Kidney (tissue), 14 donors: ENCODE results near the gene ZSWIM4. TPM values are rescaled to one million over a fixed set of nuclear protein-coding genes. Genes with fewer than 3 reads are reported as not detected.
A peak's percentile ranks its signal among the peaks of the same experiment; 100 is the strongest.

Experiments used
- DNase-seq, 5 donors: peaks; one replicate each; pipeline ENCODE4 v3.0.0-alpha.2; 2013 to 2020
- FAIRE-seq: peaks from 2 replicates; lab custom pipeline; 2012; peaks lifted over from hg19 to GRCh38; lab: Jason Lieb, UNC
- H3K27ac ChIP-seq, 2 donors: one replicate each; pipeline ENCODE4 v1.7.0; 2013; ENCODE audit warnings: low read depth in 2 of 2, low read length in 2 of 2, inconsistent platforms in 1 of 2
- H3K27me3 ChIP-seq: one replicate; pipeline ENCODE4 v1.7.1; 2013; ENCODE audit warnings: low read length, inconsistent platforms; ENCODE audit not compliant: control insufficient read depth, insufficient read depth
- H3K36me3 ChIP-seq, 3 donors: one replicate each; pipeline versions ENCODE4 v1.7.0 to v1.7.1; 2013; ENCODE audit warnings: low read length in 3 of 3, control low read depth in 1 of 3, inconsistent platforms in 1 of 3; ENCODE audit not compliant: insufficient read depth in 3 of 3, control insufficient read depth in 2 of 3
- H3K4me1 ChIP-seq, 3 donors: one replicate each; pipeline versions ENCODE4 v1.7.0 to v1.7.1; 2013; ENCODE audit warnings: low read length in 3 of 3, inconsistent platforms in 1 of 3, low read depth in 1 of 3; ENCODE audit not compliant: control insufficient read depth in 2 of 3, insufficient read depth in 2 of 3
- H3K4me3 ChIP-seq, 3 donors: one replicate each; pipeline versions ENCODE4 v1.7.0 to v1.8.1; 2013; ENCODE audit warnings: low read length in 3 of 3, control low read depth in 1 of 3, inconsistent platforms in 1 of 3
- H3K9ac ChIP-seq, 3 donors: one replicate each; pipeline versions ENCODE4 v1.7.0 to v1.7.1; 2013; ENCODE audit warnings: low read length in 3 of 3, control low read depth in 1 of 3, inconsistent platforms in 1 of 3
- H3K9me3 ChIP-seq, 3 donors: one replicate each; pipeline versions ENCODE4 v1.7.0 to v1.7.1; 2013; ENCODE audit warnings: low read length in 3 of 3, control low read depth in 1 of 3, inconsistent platforms in 1 of 3; ENCODE audit not compliant: control insufficient read depth in 2 of 3, insufficient read depth in 1 of 3
- intact Hi-C: fragments of 100-400 bp; cut with DNase I; formaldehyde crosslinking; loops from one replicate; pipeline ENCODE4 v1.11.1; 2022
- polyA plus RNA-seq: library from polyadenylated mRNA; stranded (reverse); fragments of 350-450 nt; fragmentation: Illumina TruSeq; extraction: RNeasy Lipid Tissue Mini Kit (QIAGEN cat#74804); gene quantifications from one replicate; pipeline ENCODE4 v1.2.3, GENCODE V29; 2014; ENCODE audit warnings: low read depth, low replicate concordance; ENCODE audit not compliant: insufficient read depth
- total RNA-seq: library from RNA; stranded (reverse); fragmentation: NEBNext Ultra II Directional; extraction: Animal tissue kit (Norgen Biotek cat#: 25700); gene quantifications from one replicate; pipeline ENCODE4 v1.2.1, GENCODE V29; 2021
- TF ChIP-seq, protein P1 (sequence below): IDR thresholded peaks from 3 replicates; pipeline ENCODE4 v1.5.1; 2012; ENCODE audit warnings: mild to moderate bottlenecking, moderate library complexity, borderline replicate concordance; ENCODE audit not compliant: insufficient read depth; ENCODE audit errors: extremely low read depth
- donor health status: control.
- donor health status: control.
- donor health status: control.
- donor health status: control.
- donor health status: control.
- donor health status: DM: yes; HTN: yes; CAD: no.
- donor health status: Normal renal cell carcinoma (clear cell type).

Gene ZSWIM4
- total and polyA plus RNA-seq, 2 donors from 2014 or later: 1.4 to 13.7 TPM

DNA sequence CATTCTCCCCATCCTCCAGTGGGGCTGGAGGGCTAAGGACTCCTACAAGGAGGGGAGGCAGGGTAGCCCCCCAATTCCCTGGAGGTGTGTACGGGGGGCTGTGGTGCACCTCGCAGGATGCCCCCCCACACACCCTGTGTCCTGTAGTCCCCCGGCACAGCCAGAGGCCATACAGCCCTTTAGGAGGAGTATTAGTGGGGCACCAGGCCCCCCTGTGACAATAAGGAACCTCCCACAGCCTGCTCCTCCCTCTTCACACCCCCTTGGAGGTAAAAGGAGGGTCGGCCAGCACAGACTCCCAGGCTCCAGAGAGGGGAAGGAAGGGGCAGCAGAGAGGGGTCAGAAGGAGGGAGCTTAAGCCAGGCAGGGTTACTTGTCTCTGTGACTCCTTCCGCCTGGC, 81.6 kb downstream of the ZSWIM4 start, which contains the start of gene NANOS3:
Gene NANOS3 (plus strand): TSS at position 301 of the 400 bp plus-strand sequence. CDS start 115 bp downstream, outside the sequence.
- Histone ChIP-seq H3K9me3 (no peaks in the 10 kb centered on the region), H3K27me3 (no peaks in the 10 kb centered on the region), H3K9ac (no peak within 1 kb of the TSS), H3K4me3 (no peak within 1 kb of the TSS), H3K4me1 (peaks cover 0 to 13% (median 0%) of the 10 kb centered on the region in 3 donors), H3K36me3 (no peaks in the 10 kb centered on the region), H3K27ac (no peak within 1 kb of the TSS)
- TF ChIP-seq, protein P1, sequence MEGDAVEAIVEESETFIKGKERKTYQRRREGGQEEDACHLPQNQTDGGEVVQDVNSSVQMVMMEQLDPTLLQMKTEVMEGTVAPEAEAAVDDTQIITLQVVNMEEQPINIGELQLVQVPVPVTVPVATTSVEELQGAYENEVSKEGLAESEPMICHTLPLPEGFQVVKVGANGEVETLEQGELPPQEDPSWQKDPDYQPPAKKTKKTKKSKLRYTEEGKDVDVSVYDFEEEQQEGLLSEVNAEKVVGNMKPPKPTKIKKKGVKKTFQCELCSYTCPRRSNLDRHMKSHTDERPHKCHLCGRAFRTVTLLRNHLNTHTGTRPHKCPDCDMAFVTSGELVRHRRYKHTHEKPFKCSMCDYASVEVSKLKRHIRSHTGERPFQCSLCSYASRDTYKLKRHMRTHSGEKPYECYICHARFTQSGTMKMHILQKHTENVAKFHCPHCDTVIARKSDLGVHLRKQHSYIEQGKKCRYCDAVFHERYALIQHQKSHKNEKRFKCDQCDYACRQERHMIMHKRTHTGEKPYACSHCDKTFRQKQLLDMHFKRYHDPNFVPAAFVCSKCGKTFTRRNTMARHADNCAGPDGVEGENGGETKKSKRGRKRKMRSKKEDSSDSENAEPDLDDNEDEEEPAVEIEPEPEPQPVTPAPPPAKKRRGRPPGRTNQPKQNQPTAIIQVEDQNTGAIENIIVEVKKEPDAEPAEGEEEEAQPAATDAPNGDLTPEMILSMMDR: no peak
- DNase-seq (no peak), FAIRE-seq (no peak)
- intact Hi-C loops: no loop called here

DNA sequence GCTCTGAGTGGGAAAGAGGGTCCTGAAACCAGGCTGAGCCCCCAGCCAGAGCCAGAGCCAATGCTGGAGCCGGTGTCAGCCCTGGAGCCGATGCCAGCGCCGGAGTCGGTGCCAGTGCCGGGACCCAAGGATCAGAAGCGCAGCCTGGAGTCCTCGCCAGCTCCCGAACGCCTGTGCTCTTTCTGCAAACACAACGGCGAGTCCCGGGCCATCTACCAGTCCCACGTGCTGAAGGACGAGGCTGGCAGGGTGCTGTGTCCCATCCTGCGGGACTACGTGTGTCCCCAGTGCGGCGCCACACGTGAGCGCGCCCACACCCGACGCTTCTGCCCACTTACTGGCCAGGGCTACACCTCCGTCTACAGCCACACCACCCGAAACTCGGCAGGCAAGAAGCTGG, 82.1 kb downstream of the ZSWIM4 start:
- no peak overlapping the region for H3K9ac ChIP-seq
- H3K4me1 ChIP-seq: peaks cover 0 to 13% (median 0%) of the 10 kb centered on the region in 3 donors
- FAIRE-seq (no peak), DNase-seq (no peak)
- H3K4me3 ChIP-seq: no peak overlapping the region
- no peaks in the 10 kb centered on the region for H3K9me3 ChIP-seq
- no peaks in the 10 kb centered on the region for H3K27me3 ChIP-seq
- H3K27ac ChIP-seq: no peak overlapping the region
- TF ChIP-seq, protein P1: no peak
- no peaks in the 10 kb centered on the region for H3K36me3 ChIP-seq
- intact Hi-C loops: no loop called here

DNA sequence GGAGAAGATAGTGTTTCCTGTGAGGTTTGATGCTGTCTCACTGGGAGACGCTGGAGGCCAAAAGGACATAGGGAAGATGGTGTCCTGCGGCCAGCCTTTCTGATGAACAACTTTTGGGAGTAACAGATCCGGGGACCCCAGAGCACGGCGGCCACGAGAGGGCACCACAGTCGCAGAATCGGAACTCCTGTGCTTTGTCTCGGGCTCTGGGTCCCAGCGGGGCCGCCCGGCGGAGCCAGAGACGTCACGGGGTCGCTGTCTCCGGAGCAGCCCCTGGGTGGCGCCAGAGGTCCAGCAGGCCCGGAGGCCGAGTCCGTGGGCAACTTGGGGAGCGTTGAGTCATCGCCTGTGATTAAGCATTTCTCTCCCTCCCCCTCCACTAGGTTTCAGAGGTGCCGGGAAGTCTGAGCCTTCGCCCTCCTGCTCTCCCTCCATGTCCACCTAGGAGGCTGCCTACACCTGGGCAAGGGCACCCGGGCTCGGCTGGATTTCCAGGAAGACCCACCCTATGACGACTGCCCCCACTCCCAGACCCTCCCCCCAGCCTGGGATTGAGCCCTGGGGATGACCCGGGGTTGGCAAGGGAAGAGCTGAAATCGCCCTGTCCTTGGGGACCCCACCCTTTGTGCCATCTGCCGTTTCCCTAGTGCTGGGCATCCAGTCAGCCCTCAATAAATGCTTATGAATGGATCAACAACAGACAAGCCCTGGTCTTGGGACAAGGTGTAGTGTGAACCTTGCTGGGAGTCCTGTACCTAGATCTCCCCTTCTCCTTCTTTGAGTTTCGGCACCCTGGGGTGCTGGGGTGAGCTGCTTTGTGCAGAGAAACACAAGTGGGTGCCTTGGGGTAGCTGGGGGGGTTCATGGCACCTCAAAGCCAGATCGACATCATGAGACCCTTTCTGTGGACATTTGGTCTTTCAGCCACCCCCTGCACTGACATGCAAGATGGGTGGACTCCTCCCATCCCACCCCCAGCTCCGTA, 85.1 kb downstream of the ZSWIM4 start:
- peak; percentile 97 to 99 (median 98) for DNase-seq
- Histone ChIP-seq H3K27ac (no peak overlapping the region), H3K27me3 (no peaks in the 10 kb centered on the region), H3K9me3 (no peaks in the 10 kb centered on the region), H3K36me3 (no peaks in the 10 kb centered on the region), H3K9ac (peak overlapping the region in 2 of 3 donors; percentile 11 to 38), H3K4me3 (peak overlapping the region in 1 of 3 donors; percentile 22), H3K4me1 (peaks cover 0 to 13% (median 0%) of the 10 kb centered on the region in 3 donors)
- FAIRE-seq: peak; percentile 94
- TF ChIP-seq, protein P1: peak; percentile 86
- intact Hi-C loops: loop anchor here (10.0 kb wide), 1 partner anchor 174 kb away; no protein-coding TSS in a partner anchor
